Iris pigment epithelial cell (primary cell): Measurements from ENCODE around the gene OBSCN.

Experiments
- DNase-seq: peaks from one replicate; pipeline ENCODE4 v3.0.0-alpha.2; 2011; ENCODE audit warnings: low read depth

The OBSCN gene

DNA sequence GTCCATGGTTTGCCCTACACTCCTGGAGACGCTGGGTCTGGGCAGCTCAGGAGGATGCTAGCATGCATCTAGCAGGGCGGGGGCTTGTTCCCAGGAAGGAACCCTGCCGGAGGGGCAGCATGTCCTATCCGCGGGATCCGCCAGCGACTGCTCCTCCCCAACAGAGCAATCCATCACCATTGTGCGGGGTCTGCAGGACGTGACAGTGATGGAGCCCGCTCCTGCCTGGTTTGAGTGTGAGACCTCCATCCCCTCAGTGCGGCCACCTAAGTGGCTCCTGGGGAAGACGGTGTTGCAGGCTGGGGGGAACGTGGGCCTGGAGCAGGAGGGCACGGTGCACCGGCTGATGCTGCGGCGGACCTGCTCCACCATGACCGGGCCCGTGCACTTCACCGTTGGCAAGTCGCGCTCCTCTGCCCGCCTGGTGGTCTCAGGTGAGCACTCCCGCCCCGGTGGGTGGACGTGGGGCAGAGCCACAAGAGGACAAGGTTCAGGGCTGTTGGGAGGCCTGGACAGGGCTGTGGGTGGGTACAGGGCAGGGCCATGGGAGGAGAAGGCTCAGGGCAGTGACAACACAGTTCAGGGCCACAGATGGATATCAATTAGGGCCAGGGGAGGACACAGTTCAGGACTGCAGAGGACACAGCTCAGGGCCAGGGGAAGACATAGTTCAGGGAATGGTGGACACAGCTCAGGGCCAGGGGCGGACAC lies 71.3 kb downstream of the OBSCN start:
- DNase-seq, result no peak

DNA sequence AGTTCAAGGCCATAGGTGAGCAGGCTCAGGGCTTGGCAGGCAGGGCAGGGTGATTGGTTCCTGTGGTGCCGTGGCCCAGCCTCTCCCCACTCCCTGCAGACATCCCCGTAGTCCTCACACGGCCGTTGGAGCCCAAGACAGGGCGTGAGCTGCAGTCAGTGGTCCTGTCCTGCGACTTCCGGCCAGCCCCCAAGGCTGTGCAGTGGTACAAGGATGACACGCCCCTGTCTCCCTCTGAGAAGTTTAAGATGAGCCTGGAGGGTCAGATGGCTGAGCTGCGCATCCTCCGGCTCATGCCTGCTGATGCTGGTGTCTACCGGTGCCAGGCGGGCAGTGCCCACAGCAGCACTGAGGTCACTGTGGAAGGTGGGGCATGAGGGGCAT lies 71.9 kb downstream of the OBSCN start:
- DNase-seq, result no peak

DNA sequence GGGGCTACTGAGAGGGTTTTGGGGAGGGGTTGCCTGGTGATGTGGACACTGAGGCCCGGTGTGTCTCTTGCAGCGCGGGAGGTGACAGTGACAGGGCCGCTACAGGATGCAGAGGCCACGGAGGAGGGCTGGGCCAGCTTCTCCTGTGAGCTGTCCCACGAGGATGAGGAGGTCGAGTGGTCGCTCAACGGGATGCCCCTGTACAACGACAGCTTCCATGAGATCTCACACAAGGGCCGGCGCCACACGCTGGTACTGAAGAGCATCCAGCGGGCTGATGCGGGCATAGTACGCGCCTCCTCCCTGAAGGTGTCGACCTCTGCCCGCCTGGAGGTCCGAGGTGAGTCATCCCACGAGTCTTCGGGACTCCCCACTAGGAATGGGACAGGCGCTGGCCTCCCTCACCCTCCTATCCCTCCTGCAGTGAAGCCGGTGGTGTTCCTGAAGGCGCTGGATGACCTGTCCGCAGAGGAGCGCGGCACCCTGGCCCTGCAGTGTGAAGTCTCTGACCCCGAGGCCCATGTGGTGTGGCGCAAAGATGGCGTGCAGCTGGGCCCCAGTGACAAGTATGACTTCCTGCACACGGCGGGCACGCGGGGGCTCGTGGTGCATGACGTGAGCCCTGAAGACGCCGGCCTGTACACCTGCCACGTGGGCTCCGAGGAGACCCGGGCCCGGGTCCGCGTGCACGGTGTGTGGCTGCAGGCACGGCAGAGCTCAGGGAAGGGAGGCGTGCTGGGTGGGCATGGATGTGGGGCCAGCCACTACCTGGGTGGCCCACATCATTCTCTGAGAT lies 72.5 kb downstream of the OBSCN start:
- DNase-seq, result no peak

DNA sequence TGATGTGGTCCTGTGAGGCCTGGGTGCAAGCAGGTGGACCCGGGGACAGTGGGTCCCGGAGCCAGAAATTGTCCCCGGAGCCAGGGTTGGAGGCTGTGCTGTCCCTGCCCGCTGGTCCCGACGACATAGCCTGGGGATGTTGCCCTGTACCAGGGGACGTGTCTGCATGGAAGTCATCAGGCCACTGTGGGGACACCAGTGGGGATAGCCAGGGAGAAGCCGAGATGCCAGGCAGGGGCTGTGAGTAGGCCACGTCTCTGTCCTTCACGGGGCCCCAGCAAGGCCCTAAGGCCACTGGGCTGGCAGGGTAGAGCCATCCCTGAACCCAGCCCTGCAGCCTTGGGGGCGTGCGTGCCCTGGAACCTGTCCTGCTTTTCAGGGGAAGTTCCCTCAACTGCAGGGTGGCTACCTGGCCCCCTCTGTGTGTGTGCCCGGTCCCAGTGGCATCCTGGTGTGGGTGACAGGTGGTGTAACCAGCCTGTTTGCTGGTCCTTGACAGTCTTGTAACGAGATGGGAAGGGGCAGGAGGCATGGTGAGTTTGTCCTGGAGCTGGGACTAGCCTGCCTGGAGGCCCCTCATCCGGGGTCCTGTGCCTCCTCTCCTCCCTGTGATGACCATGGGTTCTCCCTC lies 73.2 kb downstream of the OBSCN start:
- no peak for DNase-seq

DNA sequence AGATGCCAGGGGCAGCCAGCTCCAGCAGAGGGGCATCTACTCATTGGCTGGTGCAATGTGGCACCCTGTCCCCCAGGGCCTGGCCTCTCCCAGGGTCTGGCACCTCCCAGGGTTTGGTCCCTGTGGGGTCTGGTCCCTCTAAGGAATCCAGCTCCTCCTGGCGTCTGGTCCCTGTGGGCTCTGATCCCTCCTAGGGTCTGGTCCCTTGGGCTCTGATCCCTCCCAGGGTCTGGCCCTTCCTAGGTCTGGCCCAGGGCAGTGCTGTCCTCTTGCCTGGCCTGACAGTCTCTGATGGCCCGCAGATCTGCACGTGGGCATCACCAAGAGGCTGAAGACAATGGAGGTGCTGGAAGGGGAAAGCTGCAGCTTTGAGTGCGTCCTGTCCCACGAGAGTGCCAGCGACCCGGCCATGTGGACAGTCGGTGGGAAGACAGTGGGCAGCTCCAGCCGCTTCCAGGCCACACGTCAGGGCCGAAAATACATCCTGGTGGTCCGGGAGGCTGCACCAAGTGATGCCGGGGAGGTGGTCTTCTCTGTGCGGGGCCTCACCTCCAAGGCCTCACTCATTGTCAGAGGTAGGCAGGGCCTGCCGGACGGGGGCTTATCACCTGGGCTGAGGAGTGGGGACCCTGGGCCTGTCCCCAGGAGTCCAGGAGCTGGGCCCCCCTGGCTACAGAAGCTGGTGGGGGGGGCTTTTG lies 73.9 kb downstream of the OBSCN start:
- no peak for DNase-seq

DNA sequence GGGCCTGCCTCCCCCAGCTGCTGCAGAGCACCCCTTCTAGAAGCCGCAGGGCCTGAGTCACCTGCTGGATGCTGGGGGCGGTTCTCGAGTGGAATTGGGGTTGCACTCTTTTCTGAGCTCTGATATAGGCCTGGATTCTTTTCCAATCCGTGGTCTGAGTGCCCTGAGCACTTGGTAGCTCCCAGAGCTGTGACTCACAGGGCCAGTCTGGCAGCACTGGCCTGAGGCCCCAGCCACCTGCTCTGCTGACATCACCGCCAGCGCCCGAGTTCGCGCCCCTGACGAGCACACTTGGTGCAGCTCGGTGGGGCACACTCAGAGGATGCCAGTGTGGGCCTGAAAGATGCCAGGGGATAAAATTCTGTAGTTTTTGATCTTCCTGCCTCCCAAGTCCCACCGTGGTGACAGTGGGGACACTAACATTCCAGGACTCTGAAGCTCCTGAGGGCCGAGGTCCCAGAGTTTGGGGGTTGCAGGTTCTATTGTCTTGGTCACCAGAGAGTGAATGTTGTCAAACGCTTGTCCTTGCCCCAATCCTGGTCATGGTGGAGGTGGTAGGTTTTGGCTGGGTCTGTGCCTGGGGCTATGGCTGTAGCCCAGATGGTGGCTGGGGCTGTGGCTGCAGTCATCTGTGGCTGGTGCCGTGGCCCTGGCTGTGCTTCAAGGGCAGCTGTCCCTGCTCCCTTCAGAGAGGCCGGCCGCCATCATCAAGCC lies 74.6 kb downstream of the OBSCN start:
- peak; percentile 36 for DNase-seq

DNA sequence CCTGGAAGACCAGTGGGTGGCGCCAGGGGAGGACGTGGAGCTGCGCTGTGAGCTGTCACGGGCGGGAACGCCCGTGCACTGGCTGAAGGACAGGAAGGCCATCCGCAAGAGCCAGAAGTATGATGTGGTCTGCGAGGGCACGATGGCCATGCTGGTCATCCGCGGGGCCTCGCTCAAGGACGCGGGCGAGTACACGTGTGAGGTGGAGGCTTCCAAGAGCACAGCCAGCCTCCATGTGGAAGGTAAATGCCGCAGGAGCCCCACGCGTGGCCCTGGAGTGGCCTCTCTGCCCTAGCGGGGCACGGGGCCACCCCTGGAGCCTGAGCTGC lies 75.2 kb downstream of the OBSCN start:
- no peak for DNase-seq

DNA sequence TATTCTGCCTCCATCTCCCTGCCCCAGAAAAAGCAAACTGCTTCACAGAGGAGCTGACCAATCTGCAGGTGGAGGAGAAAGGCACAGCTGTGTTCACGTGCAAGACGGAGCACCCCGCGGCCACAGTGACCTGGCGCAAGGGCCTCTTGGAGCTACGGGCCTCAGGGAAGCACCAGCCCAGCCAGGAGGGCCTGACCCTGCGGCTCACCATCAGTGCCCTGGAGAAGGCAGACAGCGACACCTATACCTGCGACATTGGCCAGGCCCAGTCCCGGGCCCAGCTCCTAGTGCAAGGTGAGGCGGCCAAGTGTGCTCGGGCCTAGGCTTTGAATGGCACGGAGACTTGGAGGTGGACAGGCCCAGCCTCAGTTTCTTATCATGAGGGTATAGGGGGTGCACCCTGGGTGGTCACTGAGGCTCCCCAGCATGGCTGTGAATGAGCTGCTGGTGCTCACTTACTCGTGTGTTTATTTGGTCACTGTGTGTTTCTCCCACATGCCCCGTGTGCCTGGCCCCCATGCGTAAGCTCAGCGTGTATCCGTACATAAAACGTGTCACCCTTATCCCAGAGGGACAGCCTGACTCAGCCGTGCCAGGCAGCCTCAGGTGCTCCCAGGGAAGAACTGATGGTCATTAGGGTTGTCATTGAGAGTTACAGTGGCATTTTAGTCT lies 75.8 kb downstream of the OBSCN start:
- DNase-seq, result no peak

DNA sequence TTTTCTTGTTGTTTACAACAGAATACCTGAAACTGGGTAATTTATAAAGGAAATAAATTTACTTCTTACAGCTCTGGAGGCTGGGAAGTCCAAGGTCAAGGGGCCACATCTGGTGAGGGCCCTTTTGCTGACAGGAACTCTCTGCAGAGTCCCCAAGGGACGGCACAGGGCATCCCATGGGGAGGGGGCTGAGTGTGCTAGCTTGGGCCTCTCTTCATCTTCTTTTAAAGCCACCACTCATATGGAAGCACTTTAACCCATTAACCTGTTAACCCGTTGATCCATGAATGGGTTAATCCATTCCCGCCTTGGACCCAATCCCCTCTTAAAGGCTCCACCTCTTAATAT lies 76.3 kb downstream of the OBSCN start:
- DNase-seq, result no peak

DNA sequence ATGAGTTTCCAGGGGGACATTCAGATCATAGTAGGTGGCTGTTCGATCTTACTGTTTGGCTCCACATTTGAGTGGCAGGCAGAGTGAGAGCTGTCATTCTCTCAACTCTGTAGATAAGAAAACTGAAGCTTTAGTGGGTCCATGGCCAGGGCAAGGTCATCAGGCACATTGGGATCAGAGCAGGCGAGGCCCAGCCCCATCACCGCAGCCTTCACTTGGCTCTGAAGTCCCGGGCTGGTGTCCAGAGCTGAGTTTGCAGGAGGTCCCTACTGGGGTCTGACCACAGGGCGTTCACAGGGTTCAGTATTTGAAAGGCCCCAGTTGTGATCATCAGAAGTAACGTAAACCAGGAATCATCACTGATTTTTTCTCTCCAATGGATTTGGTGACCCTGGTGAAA lies 76.7 kb downstream of the OBSCN start:
- no peak for DNase-seq

DNA sequence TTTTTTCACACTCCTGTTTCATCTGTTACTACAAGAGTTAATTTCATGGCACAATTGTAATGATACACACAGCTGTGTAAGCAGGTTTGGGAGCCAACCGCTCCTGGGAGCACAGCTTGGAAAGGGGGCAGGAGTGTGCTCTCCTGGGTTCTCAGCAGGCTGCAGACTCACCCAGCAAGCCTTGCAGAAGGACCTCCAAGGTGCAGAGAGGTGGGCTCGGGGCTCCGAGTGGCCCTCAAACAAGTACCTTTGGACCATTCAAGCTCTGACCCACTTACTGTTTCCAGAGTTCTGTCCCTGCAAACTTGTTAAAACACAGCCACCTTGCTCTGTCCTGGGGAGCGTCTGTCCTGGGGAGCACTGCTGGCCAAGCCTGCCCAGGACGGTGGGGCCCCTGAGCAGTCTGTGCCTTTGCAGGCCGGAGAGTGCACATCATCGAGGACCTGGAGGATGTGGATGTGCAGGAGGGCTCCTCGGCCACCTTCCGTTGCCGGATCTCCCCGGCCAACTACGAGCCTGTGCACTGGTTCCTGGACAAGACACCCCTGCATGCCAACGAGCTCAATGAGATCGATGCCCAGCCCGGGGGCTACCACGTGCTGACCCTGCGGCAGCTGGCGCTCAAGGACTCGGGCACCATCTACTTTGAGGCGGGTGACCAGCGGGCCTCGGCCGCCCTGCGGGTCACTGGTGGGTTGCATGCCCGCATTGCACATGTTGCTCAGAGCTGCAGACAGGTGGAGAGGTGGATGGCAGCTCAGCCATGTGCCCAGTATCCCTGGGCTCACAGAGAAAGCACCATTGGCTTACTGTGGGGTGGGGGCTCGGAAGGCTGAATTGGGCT lies 78.0 kb downstream of the OBSCN start:
- no peak for DNase-seq

DNA sequence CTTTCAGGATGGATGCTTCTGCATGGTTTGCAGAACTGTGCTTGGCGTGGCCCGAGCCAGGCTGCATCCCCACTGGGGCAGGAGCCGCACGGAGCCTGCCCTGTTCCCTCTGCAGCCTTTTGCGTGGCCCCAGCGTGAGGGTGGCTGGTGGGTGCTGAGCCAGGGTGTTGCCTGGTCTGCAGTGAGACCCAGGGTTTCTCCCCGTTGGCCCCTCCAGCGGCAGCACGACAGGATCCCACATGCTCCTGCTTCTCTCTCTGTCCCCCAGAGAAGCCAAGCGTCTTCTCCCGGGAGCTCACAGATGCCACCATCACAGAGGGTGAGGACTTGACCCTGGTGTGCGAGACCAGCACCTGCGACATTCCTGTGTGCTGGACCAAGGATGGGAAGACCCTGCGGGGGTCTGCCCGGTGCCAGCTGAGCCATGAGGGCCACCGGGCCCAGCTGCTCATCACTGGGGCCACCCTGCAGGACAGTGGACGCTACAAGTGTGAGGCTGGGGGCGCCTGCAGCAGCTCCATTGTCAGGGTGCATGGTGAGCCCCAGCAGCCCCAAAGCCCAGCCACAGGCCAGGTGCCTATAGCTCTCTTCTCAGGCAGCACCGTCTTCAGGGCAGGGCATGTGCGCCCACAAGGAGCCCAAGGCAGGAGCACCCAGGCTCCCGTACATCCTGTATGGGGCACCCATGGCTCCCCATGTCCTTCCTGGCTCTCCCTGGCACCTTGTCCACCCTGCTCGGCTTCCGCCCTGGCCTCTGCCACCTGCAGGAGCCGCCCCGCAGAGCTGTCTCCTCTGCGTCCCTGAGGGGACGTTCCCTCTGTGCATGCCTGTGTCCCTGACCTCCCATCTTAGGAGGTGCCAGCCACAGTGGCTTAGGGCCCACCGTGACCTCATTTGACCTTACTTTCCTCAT lies 78.9 kb downstream of the OBSCN start:
- no peak for DNase-seq

DNA sequence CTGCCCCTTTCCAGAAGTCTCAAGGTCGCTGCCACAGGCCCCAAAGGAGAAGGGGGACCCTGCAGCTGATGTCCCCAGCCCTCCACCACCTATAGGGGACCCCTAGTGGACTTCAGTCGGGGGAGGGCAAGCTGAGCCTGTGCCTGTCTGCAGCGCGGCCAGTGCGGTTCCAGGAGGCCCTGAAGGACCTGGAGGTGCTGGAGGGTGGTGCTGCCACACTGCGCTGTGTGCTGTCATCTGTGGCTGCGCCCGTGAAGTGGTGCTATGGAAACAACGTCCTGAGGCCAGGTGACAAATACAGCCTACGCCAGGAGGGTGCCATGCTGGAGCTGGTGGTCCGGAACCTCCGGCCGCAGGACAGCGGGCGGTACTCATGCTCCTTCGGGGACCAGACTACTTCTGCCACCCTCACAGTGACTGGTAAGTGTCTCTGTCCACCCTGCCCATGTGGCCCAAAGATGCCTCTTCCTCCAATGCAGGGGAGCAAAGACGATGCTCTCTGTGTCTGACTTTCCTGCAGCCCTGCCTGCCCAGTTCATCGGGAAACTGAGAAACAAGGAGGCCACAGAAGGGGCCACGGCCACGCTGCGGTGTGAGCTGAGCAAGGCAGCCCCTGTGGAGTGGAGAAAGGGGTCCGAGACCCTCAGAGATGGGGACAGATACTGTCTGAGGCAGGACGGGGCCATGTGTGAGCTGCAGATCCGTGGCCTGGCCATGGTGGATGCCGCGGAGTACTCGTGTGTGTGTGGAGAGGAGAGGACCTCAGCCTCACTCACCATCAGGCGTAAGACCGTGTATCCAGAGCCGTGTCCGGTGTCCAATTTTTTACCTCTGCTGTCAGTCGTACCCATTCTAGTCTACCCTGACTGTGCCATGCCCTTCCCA lies 79.9 kb downstream of the OBSCN start:
- DNase-seq, result no peak

DNA sequence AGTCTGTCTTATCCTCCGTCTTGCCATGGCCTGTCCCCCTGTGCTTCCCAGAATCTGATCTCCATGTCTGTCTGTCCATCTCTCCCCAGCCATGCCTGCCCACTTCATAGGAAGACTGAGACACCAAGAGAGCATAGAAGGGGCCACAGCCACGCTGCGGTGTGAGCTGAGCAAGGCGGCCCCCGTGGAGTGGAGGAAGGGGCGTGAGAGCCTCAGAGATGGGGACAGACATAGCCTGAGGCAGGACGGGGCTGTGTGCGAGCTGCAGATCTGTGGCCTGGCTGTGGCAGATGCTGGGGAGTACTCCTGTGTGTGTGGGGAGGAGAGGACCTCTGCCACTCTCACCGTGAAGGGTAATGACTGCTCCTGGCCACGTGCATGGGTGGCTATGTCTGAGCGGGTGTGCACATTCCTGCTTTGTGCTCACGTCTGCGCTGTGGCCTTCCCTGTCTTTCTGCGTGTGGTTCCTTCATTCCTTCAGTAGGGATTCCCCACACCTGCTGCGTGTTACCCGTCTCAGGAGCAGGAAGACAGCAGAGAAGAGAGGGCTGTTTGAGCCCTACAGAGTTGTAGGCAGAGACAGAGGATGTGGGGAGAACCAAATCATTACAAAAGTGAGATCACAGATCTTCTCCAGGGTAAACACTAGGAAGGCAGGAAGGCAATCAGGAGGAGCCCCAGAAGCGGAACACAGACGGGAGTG lies 80.8 kb downstream of the OBSCN start:
- no peak for DNase-seq

DNA sequence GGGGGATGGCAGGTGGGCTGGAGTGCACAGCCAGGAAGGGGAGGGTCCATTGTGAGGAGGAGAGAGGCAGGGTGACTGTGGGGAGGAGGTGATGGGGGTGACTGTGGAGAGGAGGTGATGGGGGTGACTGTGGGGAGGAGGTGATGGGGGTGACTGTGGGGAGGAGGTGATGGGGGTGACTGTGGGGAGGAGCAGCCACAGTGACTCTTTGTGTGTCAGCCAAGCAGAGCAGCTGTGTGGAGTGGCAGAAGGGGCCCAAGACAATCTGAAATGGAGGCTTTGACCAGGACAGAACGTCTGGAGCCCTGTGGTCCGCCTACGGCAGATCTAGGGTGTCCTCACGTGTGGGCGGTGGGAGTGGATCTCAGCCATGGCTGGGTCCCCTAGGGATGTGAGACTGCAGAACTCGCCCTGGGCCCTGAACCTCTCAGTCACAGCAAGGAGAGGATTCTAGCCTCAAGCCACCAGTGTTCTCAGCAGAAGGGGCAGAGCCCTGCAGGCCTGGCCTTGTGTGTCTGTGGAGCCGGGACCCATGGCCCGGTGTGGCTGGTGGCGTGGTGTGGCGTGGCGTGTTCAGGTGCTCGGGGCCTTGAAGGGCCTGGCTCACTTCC lies 81.5 kb downstream of the OBSCN start:
- DNase-seq, result no peak

DNA sequence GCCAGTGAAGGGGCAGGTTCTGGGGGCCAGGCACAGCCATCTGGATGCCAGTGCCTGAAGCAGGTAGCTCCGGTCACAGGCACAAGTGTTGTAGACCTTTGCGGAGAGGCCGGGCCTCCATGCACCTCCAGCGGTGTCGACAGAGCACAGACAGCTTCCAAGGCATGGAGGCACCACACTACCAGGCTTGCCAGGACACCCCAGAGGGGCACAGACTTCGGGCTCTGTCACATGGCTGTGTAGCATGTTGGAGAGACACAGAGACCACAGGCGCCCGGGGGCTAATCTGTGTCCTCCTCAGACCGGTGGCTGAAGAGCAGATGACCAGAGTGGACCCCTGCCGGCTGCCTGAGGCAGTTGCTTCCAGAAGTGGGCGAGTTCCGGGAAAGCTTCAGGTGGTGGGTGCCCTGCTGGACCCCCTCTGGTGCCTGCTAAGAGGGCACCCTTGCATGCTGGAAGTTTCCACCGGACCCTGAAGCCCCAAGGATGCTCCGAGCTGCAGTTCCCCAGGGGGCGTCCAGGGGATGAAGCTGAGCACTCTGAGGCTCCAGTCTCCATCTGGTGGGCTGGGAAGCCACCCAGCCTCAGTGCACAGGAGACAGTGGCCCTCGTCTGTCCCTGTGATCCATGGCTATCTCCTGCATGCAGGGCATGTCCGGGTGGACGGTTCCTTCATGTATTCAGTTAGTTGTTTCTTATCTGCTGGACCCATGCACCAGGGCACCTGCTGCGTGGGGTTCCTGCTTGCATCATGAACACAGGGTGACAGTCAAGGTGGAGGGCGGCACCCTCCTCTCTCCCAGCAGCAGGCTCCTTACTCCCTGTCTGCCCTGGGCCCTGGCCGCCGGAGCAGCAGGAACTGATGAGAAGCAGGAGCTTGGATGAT lies 82.4 kb downstream of the OBSCN start:
- DNase-seq, result no peak
